IMR-90 (cell line): ENCODE data around the gene PYGM.

Experiments used
- FOS ChIP-seq: fragments of 150-350 bp; IDR thresholded peaks from 2 replicates; pipeline ENCODE4 v1.6.1; 2016; ENCODE audit warnings: low read depth, low read length
- MAZ ChIP-seq: IDR thresholded peaks from 2 replicates; pipeline ENCODE4 v1.6.1; 2012; ENCODE audit warnings: low read depth, mild to moderate bottlenecking, low read length, improper control_type of control experiment, moderate library complexity, borderline replicate concordance
- RAD21 ChIP-seq: IDR thresholded peaks from 2 replicates; pipeline ENCODE4 v1.6.1; 2012; ENCODE audit warnings: low read length, improper control_type of control experiment
- TF ChIP-seq, protein P1 (sequence below): conservative IDR thresholded peaks from 2 replicates; pipeline ENCODE4 v1.5.1; 2012; ENCODE audit warnings: mild to moderate bottlenecking, low read depth, low read length, improper control_type of control experiment

DNA sequence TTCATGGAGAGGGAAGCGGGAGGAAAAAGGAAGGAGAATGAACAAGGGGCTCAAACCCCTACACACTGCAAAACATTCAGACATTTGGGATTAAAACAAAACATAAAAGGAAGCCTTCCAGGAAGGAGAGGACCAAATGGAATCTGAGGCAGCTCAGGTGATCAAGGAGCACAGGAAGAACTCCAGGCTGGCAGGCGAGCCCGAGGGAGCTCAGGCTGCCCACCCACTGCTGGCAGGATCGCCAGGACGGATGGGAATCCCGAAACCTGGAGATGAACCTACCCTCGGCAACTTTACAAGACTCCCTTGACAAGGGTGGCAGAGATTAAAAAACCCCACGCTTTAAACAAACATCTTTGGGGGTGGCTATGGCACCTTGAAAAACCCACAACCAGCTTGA lies 5.0 kb upstream of the PYGM start:
- TF ChIP-seq RAD21: no peak
- TF ChIP-seq, protein P1, sequence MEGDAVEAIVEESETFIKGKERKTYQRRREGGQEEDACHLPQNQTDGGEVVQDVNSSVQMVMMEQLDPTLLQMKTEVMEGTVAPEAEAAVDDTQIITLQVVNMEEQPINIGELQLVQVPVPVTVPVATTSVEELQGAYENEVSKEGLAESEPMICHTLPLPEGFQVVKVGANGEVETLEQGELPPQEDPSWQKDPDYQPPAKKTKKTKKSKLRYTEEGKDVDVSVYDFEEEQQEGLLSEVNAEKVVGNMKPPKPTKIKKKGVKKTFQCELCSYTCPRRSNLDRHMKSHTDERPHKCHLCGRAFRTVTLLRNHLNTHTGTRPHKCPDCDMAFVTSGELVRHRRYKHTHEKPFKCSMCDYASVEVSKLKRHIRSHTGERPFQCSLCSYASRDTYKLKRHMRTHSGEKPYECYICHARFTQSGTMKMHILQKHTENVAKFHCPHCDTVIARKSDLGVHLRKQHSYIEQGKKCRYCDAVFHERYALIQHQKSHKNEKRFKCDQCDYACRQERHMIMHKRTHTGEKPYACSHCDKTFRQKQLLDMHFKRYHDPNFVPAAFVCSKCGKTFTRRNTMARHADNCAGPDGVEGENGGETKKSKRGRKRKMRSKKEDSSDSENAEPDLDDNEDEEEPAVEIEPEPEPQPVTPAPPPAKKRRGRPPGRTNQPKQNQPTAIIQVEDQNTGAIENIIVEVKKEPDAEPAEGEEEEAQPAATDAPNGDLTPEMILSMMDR: no peak
- no peak for TF ChIP-seq MAZ
- TF ChIP-seq FOS: no peak
